ENCODE data around the gene PRIM1.

DNA sequence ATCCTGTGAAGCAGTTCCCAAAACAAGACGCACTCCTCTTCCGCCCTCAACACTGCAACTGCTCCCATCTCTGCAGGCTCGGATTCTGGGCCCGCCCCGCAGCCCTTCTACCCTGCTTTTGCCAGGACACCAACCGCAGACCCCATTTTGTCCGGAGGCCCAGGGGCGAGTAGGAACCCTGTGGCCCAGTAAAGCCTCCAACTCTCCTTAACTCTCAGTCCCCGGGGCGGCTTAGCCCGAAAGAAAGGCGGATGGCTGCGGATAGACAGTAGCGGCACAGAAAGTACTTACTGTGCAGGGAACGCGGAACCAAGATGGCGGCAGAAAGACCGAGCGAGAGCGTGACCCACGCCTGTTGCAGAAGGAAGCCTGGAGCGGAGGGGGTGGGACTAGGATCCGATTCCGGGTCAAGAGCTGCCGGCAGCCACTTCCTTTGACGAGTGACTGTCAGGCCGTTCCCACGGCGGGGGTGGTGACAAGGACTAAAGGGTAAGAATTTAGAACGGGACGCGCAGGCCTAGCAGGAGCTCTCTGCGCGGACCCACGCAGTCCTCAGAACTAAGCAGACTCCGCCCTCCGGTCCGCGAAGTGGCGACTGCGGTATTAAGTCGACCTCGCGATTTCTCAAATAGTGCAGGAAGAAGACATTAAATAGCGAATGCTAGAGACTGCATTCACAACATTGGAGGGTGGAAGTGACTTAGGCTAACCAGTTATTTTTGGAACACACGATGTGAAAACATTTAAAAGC is 27.0 kb downstream of the PRIM1 start, which contains the start of gene NACA:
- no peak for TF ChIP-seq EZH2 (IDR thresholded peaks at IDR 0.05)
- TF ChIP-seq, protein P1, sequence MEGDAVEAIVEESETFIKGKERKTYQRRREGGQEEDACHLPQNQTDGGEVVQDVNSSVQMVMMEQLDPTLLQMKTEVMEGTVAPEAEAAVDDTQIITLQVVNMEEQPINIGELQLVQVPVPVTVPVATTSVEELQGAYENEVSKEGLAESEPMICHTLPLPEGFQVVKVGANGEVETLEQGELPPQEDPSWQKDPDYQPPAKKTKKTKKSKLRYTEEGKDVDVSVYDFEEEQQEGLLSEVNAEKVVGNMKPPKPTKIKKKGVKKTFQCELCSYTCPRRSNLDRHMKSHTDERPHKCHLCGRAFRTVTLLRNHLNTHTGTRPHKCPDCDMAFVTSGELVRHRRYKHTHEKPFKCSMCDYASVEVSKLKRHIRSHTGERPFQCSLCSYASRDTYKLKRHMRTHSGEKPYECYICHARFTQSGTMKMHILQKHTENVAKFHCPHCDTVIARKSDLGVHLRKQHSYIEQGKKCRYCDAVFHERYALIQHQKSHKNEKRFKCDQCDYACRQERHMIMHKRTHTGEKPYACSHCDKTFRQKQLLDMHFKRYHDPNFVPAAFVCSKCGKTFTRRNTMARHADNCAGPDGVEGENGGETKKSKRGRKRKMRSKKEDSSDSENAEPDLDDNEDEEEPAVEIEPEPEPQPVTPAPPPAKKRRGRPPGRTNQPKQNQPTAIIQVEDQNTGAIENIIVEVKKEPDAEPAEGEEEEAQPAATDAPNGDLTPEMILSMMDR (IDR thresholded peaks at IDR 0.05) = no peak
